Coronary artery (tissue), 2 donors: ENCODE results near the gene NTNG1.

ENCODE experiments used
- DNase-seq: peaks from one replicate; pipeline ENCODE4 v3.0.0-alpha.2; 2017; ENCODE audit warnings: low spot score
- H3K27ac ChIP-seq, 2 donors: fragments of 200-600 bp; sonication (generic); one replicate each; pipeline ENCODE4 v1.5.1; 2016 to 2019
- H3K4me3 ChIP-seq: fragments of 200-600 bp; sonication (generic); 2 replicates; pipeline ENCODE4 v1.5.1; 2016; ENCODE audit warnings: mild to moderate bottlenecking, moderate library complexity
- TF ChIP-seq, protein P1 (sequence below): fragments of 200-600 bp; sonication (generic); IDR thresholded peaks from one replicate; pipeline ENCODE4 v1.5.1; 2019; ENCODE audit warnings: antibody characterized with exemption

Gene NTNG1

GRCh38 chr1:107277022-107277421 lies 136.2 kb downstream of the NTNG1 start:
- Histone ChIP-seq H3K4me3 (no peak overlapping the region), H3K27ac (no peak overlapping the region)
- TF ChIP-seq, protein P1, sequence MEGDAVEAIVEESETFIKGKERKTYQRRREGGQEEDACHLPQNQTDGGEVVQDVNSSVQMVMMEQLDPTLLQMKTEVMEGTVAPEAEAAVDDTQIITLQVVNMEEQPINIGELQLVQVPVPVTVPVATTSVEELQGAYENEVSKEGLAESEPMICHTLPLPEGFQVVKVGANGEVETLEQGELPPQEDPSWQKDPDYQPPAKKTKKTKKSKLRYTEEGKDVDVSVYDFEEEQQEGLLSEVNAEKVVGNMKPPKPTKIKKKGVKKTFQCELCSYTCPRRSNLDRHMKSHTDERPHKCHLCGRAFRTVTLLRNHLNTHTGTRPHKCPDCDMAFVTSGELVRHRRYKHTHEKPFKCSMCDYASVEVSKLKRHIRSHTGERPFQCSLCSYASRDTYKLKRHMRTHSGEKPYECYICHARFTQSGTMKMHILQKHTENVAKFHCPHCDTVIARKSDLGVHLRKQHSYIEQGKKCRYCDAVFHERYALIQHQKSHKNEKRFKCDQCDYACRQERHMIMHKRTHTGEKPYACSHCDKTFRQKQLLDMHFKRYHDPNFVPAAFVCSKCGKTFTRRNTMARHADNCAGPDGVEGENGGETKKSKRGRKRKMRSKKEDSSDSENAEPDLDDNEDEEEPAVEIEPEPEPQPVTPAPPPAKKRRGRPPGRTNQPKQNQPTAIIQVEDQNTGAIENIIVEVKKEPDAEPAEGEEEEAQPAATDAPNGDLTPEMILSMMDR, result no peak
- DNase-seq, result no peak

- H3K4me3 ChIP-seq, result no peak overlapping the region
- no peak for DNase-seq
- TF ChIP-seq, protein P1, result no peak
- no peak overlapping the region for H3K27ac ChIP-seq
Measured at GRCh38 chr1:107286125-107286524, 145.3 kb downstream of the NTNG1 start.

DNA sequence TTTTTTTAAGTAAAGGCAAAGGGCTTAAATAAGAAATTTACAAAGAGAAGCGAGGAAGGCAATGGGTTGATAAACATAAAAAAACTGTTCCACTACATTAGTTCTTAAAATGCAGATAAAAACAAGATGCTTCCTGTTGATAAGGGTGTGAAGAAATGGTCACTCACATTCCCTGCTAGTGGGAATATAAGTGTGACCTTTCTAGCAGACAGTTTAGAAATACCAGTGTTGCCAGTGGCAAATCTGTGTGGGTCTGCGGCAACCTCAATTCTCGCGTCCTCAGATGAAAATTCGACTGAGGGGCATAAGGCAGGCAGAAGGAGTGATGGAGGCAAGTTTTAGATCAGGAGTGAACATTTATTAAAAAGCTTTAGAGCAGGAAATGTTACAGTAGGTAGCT lies 151.1 kb downstream of the NTNG1 start:
- no peak for DNase-seq
- no peak overlapping the region for H3K4me3 ChIP-seq
- H3K27ac ChIP-seq, result no peak overlapping the region
- TF ChIP-seq, protein P1, result no peak

GRCh38 chr1:107293901-107294613 lies 153.2 kb downstream of the NTNG1 start:
- Histone ChIP-seq H3K4me3 (no peak overlapping the region), H3K27ac (no peak overlapping the region)
- TF ChIP-seq, protein P1, result no peak
- DNase-seq, result no peak

- no peak for DNase-seq
Measured at GRCh38 chr1:107294686-107295085, 153.8 kb downstream of the NTNG1 start.

GRCh38 chr1:107297681-107298080 lies 156.8 kb downstream of the NTNG1 start:
- TF ChIP-seq, protein P1, result no peak
- DNase-seq, result no peak
- Histone ChIP-seq H3K27ac (no peak overlapping the region), H3K4me3 (no peak overlapping the region)

More at GRCh38 chr1:107294686-107295085, 153.8 kb downstream of the NTNG1 start:
- Histone ChIP-seq H3K27ac (no peak overlapping the region), H3K4me3 (no peak overlapping the region)
- TF ChIP-seq, protein P1, result no peak

- TF ChIP-seq, protein P1, result no peak
- Histone ChIP-seq H3K27ac (no peak overlapping the region), H3K4me3 (no peak overlapping the region)
- no peak for DNase-seq
Measured at GRCh38 chr1:107298526-107298925, 157.7 kb downstream of the NTNG1 start.
